H1 (cell line): ENCODE data around the gene RAB25.

Experiments
- CHD7 ChIP-seq: fragments of 300-600 bp; sonication (generic); IDR thresholded peaks from 2 replicates; pipeline ENCODE4 v1.7.1; 2012; ENCODE audit warnings: low read length, moderate library complexity, mild to moderate bottlenecking, inconsistent platforms; ENCODE audit not compliant: insufficient replicate concordance
- CTCF ChIP-seq, 3 experiments: IDR thresholded peaks; 1 replicate in 2 of 3; 2 replicates in 1 of 3; pipeline versions ENCODE4 v1.5.1 to v1.6.1; 2011; ENCODE audit warnings: low read length in 3 of 3, mild to moderate bottlenecking in 3 of 3, inconsistent platforms in 2 of 3, low read depth in 1 of 3, moderate library complexity in 1 of 3; ENCODE audit not compliant: insufficient read depth in 1 of 3; ENCODE audit errors: control extremely low read depth in 1 of 3
- POLR2A ChIP-seq, 2 experiments: IDR thresholded peaks; 1 replicate in 1 of 2; 2 replicates in 1 of 2; pipeline ENCODE4 v1.6.1; 2011; ENCODE audit warnings: low read depth in 2 of 2, low read length in 2 of 2, mild to moderate bottlenecking in 2 of 2; ENCODE audit errors: control extremely low read depth in 1 of 2

- TF ChIP-seq CTCF (IDR thresholded peaks at IDR 0.05; ENCODE audit: control extremely low read depth in 1 of 3, insufficient read depth in 1 of 3, low read depth in 1 of 3, low read length in 3 of 3): no peak
- TF ChIP-seq CHD7: no peak
- no peak for TF ChIP-seq POLR2A (IDR thresholded peaks at IDR 0.05; ENCODE audit: control extremely low read depth in 1 of 2, low read depth in 2 of 2, low read length in 2 of 2)
These were observed 23.1 kb downstream of the RAB25 start for GRCh38 chr1:156083800-156084790.
